Breast epithelium (tissue), 4 donors: ENCODE data around the gene C1RL. TPM values are rescaled to one million over a fixed set of nuclear protein-coding genes. Genes with fewer than 3 reads are reported as not detected.

Experiments
- DNase-seq, 2 donors: peaks; one replicate each; pipeline ENCODE4 v3.0.0-alpha.2; 2019; ENCODE audit warnings: low spot score in 2 of 2
- H3K27ac ChIP-seq, 2 donors: fragments of 200-600 bp; sonication (generic) in 1 of 2; one replicate each; pipeline ENCODE4 v1.5.1; 2016 to 2019; ENCODE audit warnings: mild to moderate bottlenecking in 1 of 2
- H3K27me3 ChIP-seq, 2 donors: fragments of 200-600 bp; sonication (generic) in 1 of 2; one replicate each; pipeline versions ENCODE4 v1.5.1 to v1.6.0; 2017 to 2019; ENCODE audit warnings: control low read depth in 1 of 2, mild to moderate bottlenecking in 1 of 2
- H3K36me3 ChIP-seq: fragments of 200-600 bp; one replicate; pipeline ENCODE4 v1.5.1; 2019
- H3K4me1 ChIP-seq, 2 donors: fragments of 200-600 bp; sonication (generic); one replicate each; pipeline ENCODE4 v1.5.1; 2016 to 2019; ENCODE audit warnings: control low read depth in 1 of 2
- H3K4me3 ChIP-seq, 3 donors: fragments of 200-600 bp; sonication (generic); 1 replicate in 2 of 3; 2 replicates in 1 of 3; pipeline ENCODE4 v1.5.1; 2016 to 2019; ENCODE audit warnings: mild to moderate bottlenecking in 3 of 3, moderate library complexity in 2 of 3
- H3K9me3 ChIP-seq, 2 donors: fragments of 200-600 bp; sonication (generic) in 1 of 2; one replicate each; pipeline ENCODE4 v1.5.1; 2016 to 2019; ENCODE audit warnings: control low read depth in 1 of 2
- CTCF ChIP-seq, 3 donors: fragments of 450-650 bp; IDR thresholded peaks; one replicate each; pipeline ENCODE4 v1.5.1; 2016 to 2017; ENCODE audit warnings: antibody characterized with exemption in 3 of 3, mild to moderate bottlenecking in 3 of 3, moderate library complexity in 3 of 3
- POLR2A ChIP-seq: fragments of 450-650 bp; IDR thresholded peaks from one replicate; pipeline ENCODE4 v1.6.1; 2016; ENCODE audit warnings: antibody characterized with exemption, mild to moderate bottlenecking, moderate library complexity
- POLR2AphosphoS5 ChIP-seq, 3 donors: sonication (generic); formaldehyde crosslinking; IDR thresholded peaks; one replicate each; pipeline ENCODE4 v1.6.1; 2017; ENCODE audit warnings: antibody characterized with exemption in 3 of 3
- intact Hi-C: fragments of 100-400 bp; cut with DNase I; formaldehyde crosslinking; loops from one replicate; pipeline ENCODE4 v1.15.1; 2023; ENCODE audit warnings: low total_unique reads
- total RNA-seq, 3 donors: library from RNA; depleted of rRNA; stranded (reverse); fragments of >200 nt; gene quantifications; one replicate each; pipeline ENCODE4 v1.1.0, GENCODE V29; 2016

C1RL gene
- total RNA-seq, 3 donors from 2014 or later: 80.6 to 138 (median 124) TPM

DNA sequence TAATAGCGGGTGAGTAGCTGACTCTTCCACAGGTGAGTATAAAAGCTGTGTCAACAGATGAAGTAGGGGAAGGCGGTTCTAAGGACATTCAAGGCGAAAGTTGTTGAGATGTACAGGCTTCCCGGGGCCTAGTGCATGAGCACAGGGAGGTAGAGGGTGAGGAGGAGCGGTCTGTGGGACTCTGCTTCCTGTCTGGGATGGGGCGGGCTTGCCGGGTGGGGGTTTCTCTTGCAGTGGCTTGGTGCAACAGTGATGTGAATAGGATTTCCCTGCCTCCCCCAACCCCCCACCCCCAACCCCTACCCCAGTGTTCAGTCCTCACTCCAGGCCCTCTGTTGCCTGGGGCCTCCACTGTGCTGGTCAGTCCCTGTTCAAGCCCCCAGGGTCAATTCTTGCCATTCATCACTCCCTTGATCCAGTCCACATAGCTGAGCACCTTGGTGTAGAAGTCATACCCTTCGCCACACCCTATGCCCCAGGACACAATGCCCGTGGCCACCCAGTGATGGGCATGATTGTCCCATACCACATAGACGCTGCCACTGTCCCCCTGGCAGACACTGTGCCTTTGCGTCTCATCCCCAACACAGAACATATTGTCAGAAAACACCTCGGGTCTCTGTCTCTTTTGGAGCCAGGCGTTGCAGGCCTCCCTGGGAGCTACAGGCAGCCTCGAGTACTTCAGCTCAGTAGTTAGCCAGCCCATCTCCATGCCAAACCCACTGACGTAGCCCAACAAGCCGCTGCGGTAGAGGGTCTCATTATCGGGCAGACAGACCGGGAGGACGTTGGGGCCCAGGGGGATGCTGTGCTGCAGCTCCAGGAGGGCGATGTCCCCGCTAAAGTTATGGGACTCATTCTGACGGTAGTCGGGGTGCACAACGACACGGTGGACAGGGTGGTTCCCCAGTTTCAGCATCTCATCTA lies 12.7 kb downstream of the C1RL start:
- Histone ChIP-seq H3K9me3 (no peaks in the 10 kb centered on the region), H3K4me1 (peaks cover 0 to 8% of the 10 kb centered on the region in 2 donors), H3K36me3 (no peaks in the 10 kb centered on the region), H3K27ac (peak overlapping the region in 1 of 2 donors; percentile 13), H3K4me3 (no peak overlapping the region), H3K27me3 (no peaks in the 10 kb centered on the region)
- no peak for TF ChIP-seq POLR2AphosphoS5 (IDR thresholded peaks at IDR 0.05)
- no peak for TF ChIP-seq CTCF (IDR thresholded peaks at IDR 0.05)
- no peak for TF ChIP-seq POLR2A
- DNase-seq: no peak
- intact Hi-C loops: no loop called here

DNA sequence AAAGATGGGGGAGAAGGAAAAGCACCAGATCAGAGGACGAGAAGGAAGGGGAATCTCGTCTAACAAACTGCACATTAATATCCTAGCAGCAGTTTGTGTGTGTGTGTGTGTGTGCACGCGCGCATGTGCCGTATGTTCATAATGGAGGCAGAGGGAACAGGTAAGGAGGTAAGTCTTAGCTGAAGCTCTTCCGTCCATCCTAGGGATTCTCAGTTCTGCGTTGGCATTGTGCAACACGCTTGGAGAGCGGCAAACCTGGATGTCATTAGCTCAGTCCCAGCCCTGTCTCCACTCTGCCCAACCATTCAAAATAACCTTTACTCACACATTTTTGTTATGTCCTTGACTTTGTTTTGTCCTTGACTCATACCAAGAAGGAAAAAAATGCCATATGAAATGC lies 15.1 kb downstream of the C1RL start:
- H3K4me1 ChIP-seq: peaks cover 2 to 8% of the 10 kb centered on the region in 2 donors
- no peaks in the 10 kb centered on the region for H3K36me3 ChIP-seq
- peak overlapping the region; percentile 23 to 98 for H3K27ac ChIP-seq
- H3K9me3 ChIP-seq: no peaks in the 10 kb centered on the region
- intact Hi-C loops: no loop called here
- TF ChIP-seq POLR2AphosphoS5 (IDR thresholded peaks at IDR 0.05): peak in 2 of 3 donors; percentile 58 to 66
- no peak for TF ChIP-seq POLR2A
- no peak for DNase-seq
- H3K4me3 ChIP-seq: peak overlapping the region in 1 of 3 donors; percentile 34
- no peaks in the 10 kb centered on the region for H3K27me3 ChIP-seq

DNA sequence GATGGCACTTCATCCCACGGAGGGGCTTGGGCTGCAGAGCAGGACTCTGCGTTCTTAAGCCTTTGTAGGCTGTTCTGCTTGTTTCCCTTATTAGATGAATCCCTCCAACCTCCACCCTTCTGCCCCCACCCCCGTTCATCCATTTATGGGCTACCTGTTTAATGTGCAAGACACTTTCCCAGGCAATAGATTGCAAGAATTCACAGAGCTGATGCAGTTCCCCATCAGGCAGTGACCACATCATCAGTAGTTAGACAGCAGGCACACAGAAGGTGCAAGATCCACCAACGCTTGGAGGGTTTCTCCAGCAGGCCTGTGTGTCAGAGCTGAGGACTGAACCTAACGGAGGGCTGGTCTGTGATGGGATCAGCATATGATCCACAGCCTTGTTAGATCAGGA lies 15.5 kb downstream of the C1RL start:
- TF ChIP-seq CTCF (IDR thresholded peaks at IDR 0.05) (no peak), POLR2A (no peak), POLR2AphosphoS5 (IDR thresholded peaks at IDR 0.05) (no peak)
- Histone ChIP-seq H3K36me3 (no peaks in the 10 kb centered on the region), H3K4me1 (peaks cover 2 to 8% of the 10 kb centered on the region in 2 donors), H3K4me3 (peak overlapping the region in 1 of 3 donors; percentile 34), H3K27ac (peak overlapping the region; percentile 88 to 98), H3K27me3 (no peaks in the 10 kb centered on the region), H3K9me3 (no peaks in the 10 kb centered on the region)
- intact Hi-C loops: no loop called here
- DNase-seq: no peak

DNA sequence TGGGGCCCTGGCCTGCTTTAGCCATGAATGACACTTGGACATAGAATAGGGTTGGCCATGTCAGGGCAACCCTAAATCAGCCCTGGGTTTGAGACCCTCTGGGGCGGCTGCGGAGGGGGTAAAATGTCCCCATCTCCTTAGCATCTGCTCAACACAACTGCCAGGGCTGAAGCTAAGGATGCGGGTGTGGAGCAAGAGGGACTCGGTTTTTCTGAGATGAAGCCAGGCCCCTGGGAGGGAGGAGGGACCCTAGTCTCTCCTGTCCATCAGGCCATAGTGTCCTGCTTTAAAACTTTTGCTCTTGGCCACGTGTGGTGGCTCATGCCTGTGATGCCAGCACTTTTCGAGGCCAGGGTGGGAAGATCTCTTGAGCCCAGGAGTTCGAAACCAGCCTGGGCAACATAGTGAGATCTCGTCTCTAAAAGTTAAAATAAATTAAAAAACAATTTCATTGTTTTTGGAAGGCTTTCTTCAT lies 16.0 kb downstream of the C1RL start:
- Histone ChIP-seq H3K27ac (peak overlapping the region; percentile 88 to 98), H3K4me3 (peak overlapping the region in 1 of 3 donors; percentile 77), H3K27me3 (no peaks in the 10 kb centered on the region), H3K9me3 (no peaks in the 10 kb centered on the region), H3K4me1 (peaks cover 2 to 8% of the 10 kb centered on the region in 2 donors), H3K36me3 (no peaks in the 10 kb centered on the region)
- intact Hi-C loops: no loop called here
- TF ChIP-seq CTCF (IDR thresholded peaks at IDR 0.05) (no peak), POLR2AphosphoS5 (IDR thresholded peaks at IDR 0.05) (no peak), POLR2A (no peak)
- DNase-seq: no peak

DNA sequence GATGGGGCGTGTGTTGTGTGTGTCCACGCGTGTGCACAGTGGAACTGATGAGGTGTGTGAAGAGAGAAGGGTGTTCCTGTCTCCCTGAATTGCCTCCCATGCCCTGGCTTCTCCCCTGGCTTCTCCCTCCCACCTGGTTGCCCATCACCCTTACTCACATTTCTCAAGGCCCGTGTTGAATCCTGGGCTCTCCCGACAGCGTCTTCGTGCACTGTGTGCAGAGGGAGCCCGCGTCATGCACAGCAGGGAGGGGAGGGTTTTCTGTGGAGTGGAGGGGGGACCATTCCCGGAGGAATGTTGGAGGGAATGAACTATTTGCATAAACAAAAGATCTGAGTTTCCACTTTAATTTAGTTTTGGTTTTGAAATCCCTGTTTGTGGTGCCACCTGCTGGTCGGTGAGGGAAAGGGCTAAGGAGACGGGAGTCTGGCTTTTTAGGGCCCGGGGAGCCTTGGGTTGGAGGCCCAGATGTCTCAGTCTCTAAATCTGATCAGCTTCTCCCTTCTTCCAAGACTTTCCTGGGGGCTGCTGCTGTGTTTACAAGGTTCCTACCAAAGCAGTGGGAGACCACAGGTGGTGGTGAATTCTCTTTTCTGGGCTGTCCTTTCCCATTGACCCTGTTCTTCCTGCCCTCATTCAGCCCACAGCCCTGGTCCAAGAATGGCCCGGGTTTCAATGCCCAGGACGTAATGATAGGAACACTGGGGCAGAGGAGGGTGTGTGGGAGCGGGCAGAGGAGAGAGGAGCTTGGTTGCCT lies 16.6 kb downstream of the C1RL start, which contains the start of gene C1R:
C1R (minus strand) TSS at position 217 of the 757 bp plus-strand sequence; CDS start at position 160, 57 bp downstream.
- TF ChIP-seq POLR2A (peak; percentile 20), CTCF (IDR thresholded peaks at IDR 0.05) (peak; percentile 90 to 92 (median 92)), POLR2AphosphoS5 (IDR thresholded peaks at IDR 0.05) (peak; percentile 75 to 95 (median 86))
- Histone ChIP-seq H3K9me3 (no peaks in the 10 kb centered on the region), H3K27me3 (no peaks in the 10 kb centered on the region), H3K27ac (peak within 1 kb of the TSS; percentile 88 to 98), H3K4me3 (peak within 1 kb of the TSS; percentile 55 to 77 (median 63)), H3K36me3 (no peaks in the 10 kb centered on the region), H3K4me1 (peaks cover 2 to 8% of the 10 kb centered on the region in 2 donors)
- intact Hi-C loops: no loop called here
- peak; percentile 69 to 72 for DNase-seq
